Measurements from ENCODE around the gene FOXL1.

FOXL1 gene

GRCh38 chr16:86604436-86605193, 26.3 kb downstream of the FOXL1 start:
- peak; percentile 2 to 24 for DNase-seq (ENCODE audit: low read depth in 2 of 2)

- DNase-seq (ENCODE audit: low read depth in 2 of 2), result no peak
These were observed 27.6 kb downstream of the FOXL1 start for GRCh38 chr16:86605950-86606349.

GRCh38 chr16:86608301-86608747, 30.0 kb downstream of the FOXL1 start:
- DNase-seq (ENCODE audit: low read depth in 2 of 2), result no peak

GRCh38 chr16:86609115-86609514, 30.8 kb downstream of the FOXL1 start:
- no peak for DNase-seq (ENCODE audit: low read depth in 2 of 2)

GRCh38 chr16:86609661-86610060, 31.3 kb downstream of the FOXL1 start:
- DNase-seq (ENCODE audit: low read depth in 2 of 2), result no peak

GRCh38 chr16:86610779-86611524, 32.6 kb downstream of the FOXL1 start:
- no peak for DNase-seq (ENCODE audit: low read depth in 2 of 2)

- no peak for DNase-seq (ENCODE audit: low read depth in 2 of 2)
These were observed 33.1 kb downstream of the FOXL1 start for GRCh38 chr16:86611525-86611855.

- no peak for DNase-seq (ENCODE audit: low read depth in 2 of 2)
These were observed 33.6 kb downstream of the FOXL1 start for GRCh38 chr16:86611941-86612340.

GRCh38 chr16:86614699-86615098, 36.4 kb downstream of the FOXL1 start:
- DNase-seq (ENCODE audit: low read depth in 2 of 2), result no peak

GRCh38 chr16:86616906-86617305, 38.6 kb downstream of the FOXL1 start:
- no peak for DNase-seq (ENCODE audit: low read depth in 2 of 2)

GRCh38 chr16:86618431-86619238, 40.3 kb downstream of the FOXL1 start:
- no peak for DNase-seq (ENCODE audit: low read depth in 2 of 2)

GRCh38 chr16:86619239-86619794, 41.0 kb downstream of the FOXL1 start:
- no peak for DNase-seq (ENCODE audit: low read depth in 2 of 2)

- DNase-seq (ENCODE audit: low read depth in 2 of 2), result no peak
These were observed 41.8 kb downstream of the FOXL1 start for GRCh38 chr16:86620184-86620583.

GRCh38 chr16:86621966-86622365, 43.6 kb downstream of the FOXL1 start:
- no peak for DNase-seq (ENCODE audit: low read depth in 2 of 2)

- no peak for DNase-seq (ENCODE audit: low read depth in 2 of 2)
These were observed 44.6 kb downstream of the FOXL1 start for GRCh38 chr16:86622700-86623615.

- no peak for DNase-seq (ENCODE audit: low read depth in 2 of 2)
These were observed 46.7 kb downstream of the FOXL1 start for GRCh38 chr16:86625029-86625428.

GRCh38 chr16:86625821-86626220, 47.5 kb downstream of the FOXL1 start:
- DNase-seq (ENCODE audit: low read depth in 2 of 2), result no peak

- DNase-seq (ENCODE audit: low read depth in 2 of 2), result no peak
These were observed 47.9 kb downstream of the FOXL1 start for GRCh38 chr16:86626284-86626683.

GRCh38 chr16:86626966-86627365, 48.6 kb downstream of the FOXL1 start:
- DNase-seq (ENCODE audit: low read depth in 2 of 2), result no peak

- no peak for DNase-seq (ENCODE audit: low read depth in 2 of 2)
These were observed 50.3 kb downstream of the FOXL1 start for GRCh38 chr16:86628614-86629013.

- no peak for DNase-seq (ENCODE audit: low read depth in 2 of 2)
These were observed 52.1 kb downstream of the FOXL1 start for GRCh38 chr16:86630471-86630870.

Data from stimulated activated CD8-positive, alpha-beta memory T cell treated with anti-CD3 and anti-CD28 coated beads, Interleukin-15, amount 100 ng/mL, for 4 hours (primary cell).